Uterus (tissue), 4 donors: ENCODE data around the gene PTX4. TPM values are rescaled to one million over a fixed set of nuclear protein-coding genes. Genes with fewer than 3 reads are reported as not detected.

ENCODE experiments used
- DNase-seq, 2 donors: peaks; one replicate each; pipeline ENCODE4 v3.0.0-alpha.2; 2019 to 2020
- H3K27ac ChIP-seq, 2 donors: fragments of 200-600 bp; sonication (generic); 1 replicate in 1 of 2; 2 replicates in 1 of 2; pipeline ENCODE4 v1.5.1; 2016 to 2018
- H3K27me3 ChIP-seq, 2 donors: fragments of 200-600 bp; sonication (generic); one replicate each; pipeline ENCODE4 v1.5.1; 2018 to 2019; ENCODE audit warnings: control low read depth in 1 of 2
- H3K36me3 ChIP-seq, 2 donors: fragments of 200-600 bp; sonication (generic); one replicate each; pipeline ENCODE4 v1.5.1; 2019; ENCODE audit warnings: control low read depth in 1 of 2
- H3K4me1 ChIP-seq, 2 donors: fragments of 200-600 bp; sonication (generic); one replicate each; pipeline ENCODE4 v1.5.1; 2018 to 2019; ENCODE audit warnings: control low read depth in 1 of 2
- H3K4me3 ChIP-seq, 2 donors: fragments of 200-600 bp; sonication (generic); 1 replicate in 1 of 2; 2 replicates in 1 of 2; pipeline ENCODE4 v1.5.1; 2018 to 2019; ENCODE audit warnings: mild to moderate bottlenecking in 1 of 2
- H3K9me3 ChIP-seq, 2 donors: fragments of 200-600 bp; sonication (generic); one replicate each; pipeline ENCODE4 v1.5.1; 2019; ENCODE audit warnings: control low read depth in 1 of 2
- CTCF ChIP-seq, 4 experiments: fragments of 200-600 bp in 2 of 4; fragments of 450-650 bp in 2 of 4; sonication (generic) in 2 of 4; IDR thresholded peaks; one replicate each; pipeline ENCODE4 v1.5.1; 2016 to 2019; ENCODE audit warnings: antibody characterized with exemption in 4 of 4, mild to moderate bottlenecking in 2 of 4, moderate library complexity in 1 of 4
- POLR2A ChIP-seq, 2 donors: fragments of 450-650 bp; IDR thresholded peaks; one replicate each; pipeline ENCODE4 v1.6.1; 2016; ENCODE audit warnings: antibody characterized with exemption in 2 of 2, mild to moderate bottlenecking in 1 of 2, moderate library complexity in 1 of 2
- intact Hi-C: fragments of 100-400 bp; cut with DNase I; formaldehyde crosslinking; loops from one replicate; pipeline ENCODE4 v1.15.1; 2023; ENCODE audit warnings: low total_unique reads
- total RNA-seq, 4 donors: library from RNA; depleted of rRNA in 3 of 4; stranded (reverse); fragments of >200 nt in 3 of 4; gene quantifications; one replicate each; pipeline versions ENCODE4 v1.1.0 to v1.2.4, GENCODE V29; 2014 to 2023
- donor health status: DM: yes; HTN: yes; CAD: no.

Gene PTX4
- total RNA-seq, 4 donors from 2014 or later: 0.28 to 0.52 TPM; not detected in 2

GRCh38 chr16:1527836-1528811 lies 39.4 kb upstream of the PTX4 start:
- H3K4me1 ChIP-seq: peaks cover 0 to 17% of the 10 kb centered on the region in 2 donors
- TF ChIP-seq CTCF (IDR thresholded peaks at IDR 0.05): no peak
- TF ChIP-seq POLR2A (IDR thresholded peaks at IDR 0.05): no peak
- no peaks in the 10 kb centered on the region for H3K9me3 ChIP-seq
- H3K36me3 ChIP-seq: no peaks in the 10 kb centered on the region
- H3K27me3 ChIP-seq: no peaks in the 10 kb centered on the region
- no peak for DNase-seq
- no peak overlapping the region for H3K4me3 ChIP-seq
- no peak overlapping the region for H3K27ac ChIP-seq
- intact Hi-C loops: no loop called here

GRCh38 chr16:1526608-1527555 lies 38.1 kb upstream of the PTX4 start:
- DNase-seq: no peak
- no peak overlapping the region for H3K4me3 ChIP-seq
- H3K27me3 ChIP-seq: no peaks in the 10 kb centered on the region
- intact Hi-C loops: no loop called here
- H3K4me1 ChIP-seq: peaks cover 0 to 8% of the 10 kb centered on the region in 2 donors
- no peak overlapping the region for H3K27ac ChIP-seq
- no peaks in the 10 kb centered on the region for H3K9me3 ChIP-seq
- no peaks in the 10 kb centered on the region for H3K36me3 ChIP-seq
- TF ChIP-seq POLR2A (IDR thresholded peaks at IDR 0.05) (no peak), CTCF (IDR thresholded peaks at IDR 0.05) (no peak)

GRCh38 chr16:1525871-1526607 lies 37.3 kb upstream of the PTX4 start:
- no peaks in the 10 kb centered on the region for H3K4me1 ChIP-seq
- no peaks in the 10 kb centered on the region for H3K36me3 ChIP-seq
- TF ChIP-seq POLR2A (IDR thresholded peaks at IDR 0.05) (no peak), CTCF (IDR thresholded peaks at IDR 0.05) (no peak)
- intact Hi-C loops: no loop called here
- H3K27me3 ChIP-seq: no peaks in the 10 kb centered on the region
- H3K27ac ChIP-seq: no peak overlapping the region
- DNase-seq: no peak
- H3K4me3 ChIP-seq: no peak overlapping the region
- H3K9me3 ChIP-seq: no peaks in the 10 kb centered on the region

- H3K27me3 ChIP-seq: no peaks in the 10 kb centered on the region
- TF ChIP-seq POLR2A (IDR thresholded peaks at IDR 0.05): no peak
- TF ChIP-seq CTCF (IDR thresholded peaks at IDR 0.05): no peak
- no peak overlapping the region for H3K4me3 ChIP-seq
- H3K27ac ChIP-seq: no peak overlapping the region
- DNase-seq: no peak
- intact Hi-C loops: no loop called here
- no peaks in the 10 kb centered on the region for H3K9me3 ChIP-seq
- no peaks in the 10 kb centered on the region for H3K4me1 ChIP-seq
- H3K36me3 ChIP-seq: no peaks in the 10 kb centered on the region
These were observed 35.6 kb upstream of the PTX4 start for GRCh38 chr16:1524366-1524765.
